ENCODE results near the gene TMEM253.

Gene TMEM253

DNA sequence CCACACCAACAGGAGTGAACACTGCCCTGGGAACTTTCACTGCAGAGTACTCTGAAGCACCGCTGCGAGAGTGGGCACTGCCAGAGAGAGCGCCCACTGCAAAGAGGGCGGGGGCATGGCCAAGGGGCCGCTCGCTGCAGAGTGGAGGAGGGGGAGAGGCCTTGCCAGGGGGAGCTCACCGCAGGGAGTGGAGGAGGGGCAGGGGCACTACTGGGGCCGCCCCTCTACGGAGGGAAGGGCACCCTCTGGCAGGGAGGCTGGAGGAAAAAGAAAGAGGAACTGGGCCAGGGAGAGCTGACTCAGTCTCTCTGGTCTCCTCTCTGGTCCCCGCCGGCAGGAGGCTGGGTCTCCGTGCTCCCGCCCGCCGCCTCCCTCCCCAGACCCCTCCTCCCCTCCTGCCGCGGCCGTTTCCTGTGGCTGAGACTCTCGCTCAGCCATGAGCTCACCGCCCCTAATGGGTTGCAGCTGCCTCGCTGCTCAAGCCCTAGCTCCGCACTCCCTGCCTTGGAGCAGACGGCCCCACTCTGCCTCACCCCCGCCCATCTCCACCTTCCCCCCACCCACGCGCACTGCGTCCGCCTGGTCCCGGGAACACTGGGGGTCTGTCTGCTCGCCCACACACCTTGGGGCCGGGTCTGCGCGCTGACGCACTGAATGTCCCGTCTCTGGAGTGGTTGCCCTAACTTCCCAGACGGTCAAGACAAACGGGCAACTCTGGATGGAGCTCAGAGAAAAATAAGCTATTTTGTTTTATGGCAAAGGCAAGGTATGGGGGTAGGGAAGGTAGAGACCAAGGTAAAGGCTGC is 29.4 kb upstream of the TMEM253 start:
- DNase-seq, result peak; percentile 69

DNA sequence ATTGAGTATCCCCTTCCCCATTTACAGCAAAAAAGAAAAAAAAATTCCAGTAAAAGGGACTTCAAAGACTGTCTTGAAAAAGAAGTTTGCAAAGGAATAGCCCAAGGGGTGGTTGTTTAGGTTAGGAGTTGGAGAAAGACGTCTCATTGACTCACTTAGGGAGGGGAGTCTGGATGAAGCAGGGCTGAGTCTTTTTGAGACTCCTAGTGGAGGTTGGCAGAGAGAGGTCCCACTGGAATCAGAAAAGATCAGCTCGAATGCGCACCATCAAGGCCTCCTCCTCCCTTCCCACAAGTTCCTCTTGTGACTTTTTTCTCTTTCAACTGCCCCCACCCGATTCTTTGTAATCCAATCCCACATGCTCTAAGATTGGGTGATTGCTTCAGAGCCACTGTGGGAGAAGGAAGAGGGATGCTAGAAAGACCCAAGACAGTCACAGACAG is 28.8 kb upstream of the TMEM253 start:
- DNase-seq, result no peak

GRCh38 chr14:21072781-21073339 is 28.0 kb upstream of the TMEM253 start:
- DNase-seq, result no peak

- no peak for DNase-seq
Measured at GRCh38 chr14:21073921-21074320, 26.9 kb upstream of the TMEM253 start.

GRCh38 chr14:21074398-21075272 is 26.2 kb upstream of the TMEM253 start:
- no peak for DNase-seq

DNA sequence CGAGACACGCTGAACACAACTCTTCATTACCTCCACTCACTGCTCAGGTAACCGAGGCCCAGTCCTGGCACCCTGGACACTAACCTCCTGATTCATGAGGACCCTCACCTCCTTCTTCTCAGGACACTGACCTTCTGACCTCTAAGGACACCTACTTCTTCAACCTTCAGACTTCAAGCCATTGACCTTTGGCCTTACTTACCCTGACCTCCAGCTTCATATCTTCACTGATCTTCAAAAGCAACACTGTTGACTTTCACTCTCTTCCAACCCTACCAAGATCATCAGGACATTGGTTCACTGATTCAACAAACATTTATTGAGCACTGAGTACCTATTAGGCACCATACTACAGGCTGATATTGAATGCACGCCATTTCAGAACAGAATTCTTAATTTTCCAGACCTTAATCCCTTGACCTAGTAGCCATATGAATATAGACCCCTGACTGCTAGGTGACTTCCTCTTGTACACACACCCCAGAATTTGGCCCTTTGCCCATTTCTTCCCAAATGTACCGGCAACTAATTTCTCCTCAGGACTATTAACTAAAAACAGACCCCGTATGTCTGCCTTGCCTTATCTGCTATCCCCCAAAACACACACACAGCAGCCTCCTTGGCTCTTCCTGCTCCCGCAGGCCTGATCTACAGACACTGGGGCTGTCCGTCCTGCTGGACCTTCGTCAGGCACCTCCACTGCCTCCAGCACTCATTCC is 25.0 kb upstream of the TMEM253 start:
- DNase-seq, result no peak

GRCh38 chr14:21077672-21078071 is 23.2 kb upstream of the TMEM253 start:
- no peak for DNase-seq

DNA sequence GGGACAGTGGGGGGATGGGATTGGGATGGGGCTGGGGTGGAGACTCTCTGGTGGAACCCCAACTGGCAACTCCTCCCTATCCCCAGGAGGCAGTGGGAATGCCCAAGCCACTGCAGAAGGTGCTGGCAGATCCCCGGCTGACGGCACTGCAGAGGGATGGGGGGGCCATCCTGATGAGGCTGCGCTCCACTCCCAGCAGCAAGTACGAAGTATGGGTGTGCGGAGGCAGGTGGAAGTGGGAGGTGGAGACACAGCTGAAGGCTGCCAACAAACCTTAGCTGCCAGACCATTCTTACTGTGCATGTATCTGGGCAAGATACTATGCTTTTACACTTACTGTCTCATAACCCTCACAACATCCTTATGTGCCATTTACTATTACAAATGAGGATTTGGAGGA is 22.6 kb upstream of the TMEM253 start:
- no peak for DNase-seq

- DNase-seq, result no peak
Measured at GRCh38 chr14:21078726-21079125, 22.1 kb upstream of the TMEM253 start.

- DNase-seq, result no peak
Measured at GRCh38 chr14:21081521-21082142, 19.2 kb upstream of the TMEM253 start.

DNA sequence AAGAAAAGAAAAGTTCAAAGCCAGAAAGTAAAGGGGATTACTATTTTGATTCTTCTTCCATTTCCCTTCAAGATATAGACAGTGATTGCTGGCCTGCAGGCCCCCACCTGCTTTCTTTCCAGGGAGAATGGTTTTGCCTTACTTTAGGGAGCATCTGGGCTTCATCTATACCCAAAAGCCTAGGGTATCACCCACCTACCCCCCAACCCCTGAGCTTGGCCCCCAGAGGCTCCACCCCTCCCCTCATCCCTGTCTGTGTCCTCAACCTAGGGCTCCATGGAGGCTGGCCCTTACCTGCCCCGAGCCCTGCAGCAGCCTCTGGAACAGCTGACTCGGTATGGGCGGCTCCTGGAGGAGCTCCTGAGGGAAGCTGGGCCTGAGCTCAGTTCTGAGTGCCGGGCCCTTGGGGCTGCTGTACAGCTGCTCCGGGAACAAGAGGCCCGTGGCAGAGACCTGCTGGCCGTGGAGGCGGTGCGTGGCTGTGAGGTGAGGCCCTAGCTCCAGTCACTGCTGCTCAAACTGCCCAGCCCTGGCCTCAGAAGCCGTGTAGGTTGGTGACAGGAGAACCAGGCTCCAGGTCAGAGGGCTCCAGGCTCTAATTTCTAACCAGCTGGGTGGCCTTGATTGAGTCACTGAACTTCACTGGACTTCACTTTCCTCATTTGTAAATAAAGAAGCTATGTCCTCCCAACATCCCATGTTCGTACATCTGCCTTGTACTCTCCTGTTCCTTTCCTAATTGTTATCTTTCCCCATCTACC is 17.1 kb upstream of the TMEM253 start:
- DNase-seq, result no peak

- no peak for DNase-seq
Measured at GRCh38 chr14:21084396-21084795, 16.5 kb upstream of the TMEM253 start.

DNA sequence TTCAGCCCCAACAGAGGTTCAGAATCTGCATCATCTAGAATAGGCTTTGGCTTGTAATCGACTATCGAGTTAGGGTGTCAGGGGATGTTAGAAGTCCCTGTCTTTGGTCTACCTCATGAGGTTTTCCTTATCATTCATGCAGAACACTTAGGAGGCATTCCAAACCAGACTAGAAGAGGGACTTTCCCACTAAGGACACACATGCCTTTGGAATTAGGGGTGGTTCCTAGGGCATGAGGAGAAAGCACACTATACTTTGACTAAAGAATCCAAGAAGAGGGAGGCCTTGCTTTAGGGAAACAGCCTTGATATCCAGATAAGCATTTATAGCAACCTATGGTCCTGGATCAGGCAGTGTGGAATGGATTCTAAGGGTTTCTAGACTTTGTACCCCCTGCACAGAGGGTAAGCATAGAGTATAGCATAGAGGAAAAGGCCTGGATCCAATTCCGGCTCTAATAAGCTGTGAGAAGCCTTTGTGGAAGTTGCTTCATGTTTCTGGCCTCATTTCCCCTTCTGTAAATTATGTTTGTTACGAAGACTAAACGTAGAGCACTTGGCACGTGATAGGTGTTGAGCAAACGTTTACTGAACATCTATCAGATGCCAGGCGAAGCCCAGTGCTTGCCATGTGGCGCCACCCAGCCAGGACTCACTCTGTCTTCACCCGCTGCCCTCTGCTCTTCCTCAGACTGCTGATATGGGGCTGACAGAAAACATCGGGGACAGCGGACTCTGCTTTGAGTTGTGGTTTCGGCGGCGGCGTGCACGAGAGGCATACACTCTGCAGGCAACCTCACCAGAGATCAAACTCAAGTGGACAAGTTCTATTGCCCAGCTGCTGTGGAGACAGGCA is 15.6 kb upstream of the TMEM253 start:
- DNase-seq, result no peak

- DNase-seq, result no peak
Measured at GRCh38 chr14:21086908-21087293, 14.0 kb upstream of the TMEM253 start.

DNA sequence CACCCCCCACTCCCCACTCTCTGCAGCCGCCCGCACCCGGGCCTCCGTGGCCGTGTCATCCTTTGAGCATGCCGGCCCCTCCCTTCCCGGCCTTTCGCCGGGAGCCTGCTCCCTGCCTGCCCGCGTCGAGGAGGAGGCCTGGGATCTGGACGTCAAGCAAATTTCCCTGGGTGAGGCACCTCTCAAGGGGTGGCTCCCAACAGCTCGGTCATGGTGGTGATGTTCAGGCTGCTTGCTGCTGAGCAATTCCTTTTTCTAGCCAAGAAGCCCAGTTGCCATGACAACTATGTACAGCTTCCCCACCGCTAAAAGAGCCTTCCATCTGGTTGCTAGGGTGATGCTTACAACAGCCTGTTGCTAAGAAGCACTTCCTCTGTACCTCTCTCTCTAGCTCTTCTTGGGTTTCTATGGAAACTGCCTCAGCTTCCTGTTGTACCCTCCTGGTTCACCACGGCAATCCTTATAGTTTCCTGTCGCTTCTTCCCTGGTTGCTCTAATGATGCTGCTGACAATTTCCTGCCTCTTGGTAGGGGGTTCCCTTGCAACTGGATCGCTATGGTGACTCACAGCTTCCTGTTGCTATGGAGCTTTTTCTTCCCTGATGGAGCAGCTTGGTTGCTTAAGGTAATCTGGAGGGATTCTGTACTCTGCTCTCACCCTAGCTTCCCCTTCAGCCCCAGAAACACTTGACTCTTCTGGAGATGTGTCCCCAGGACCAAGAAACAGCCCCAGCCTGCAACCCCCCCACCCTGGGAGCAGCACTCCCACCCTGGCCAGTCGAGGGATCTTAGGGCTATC is 13.4 kb upstream of the TMEM253 start:
- peak; percentile 36 for DNase-seq

GRCh38 chr14:21088687-21089086 is 12.2 kb upstream of the TMEM253 start:
- no peak for DNase-seq

DNA sequence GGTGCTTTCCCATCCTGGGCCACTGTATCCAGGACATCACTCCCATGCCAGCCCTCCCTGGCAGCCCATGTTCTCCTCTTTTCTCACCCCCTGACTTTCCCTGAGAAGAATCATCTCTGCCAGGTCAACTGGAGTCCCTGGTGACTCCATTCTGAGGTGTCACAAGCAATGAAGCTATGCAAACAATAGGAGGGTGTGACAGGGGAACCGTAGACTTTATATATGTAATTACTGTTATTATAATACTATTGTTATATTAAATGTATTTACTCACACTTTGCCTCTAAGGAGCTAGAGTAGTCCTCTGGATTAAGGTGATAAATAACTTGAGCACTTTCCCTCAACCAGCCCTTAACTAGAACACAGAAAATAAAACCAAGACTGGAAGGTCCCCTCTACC is 11.6 kb upstream of the TMEM253 start:
- no peak for DNase-seq

DNA sequence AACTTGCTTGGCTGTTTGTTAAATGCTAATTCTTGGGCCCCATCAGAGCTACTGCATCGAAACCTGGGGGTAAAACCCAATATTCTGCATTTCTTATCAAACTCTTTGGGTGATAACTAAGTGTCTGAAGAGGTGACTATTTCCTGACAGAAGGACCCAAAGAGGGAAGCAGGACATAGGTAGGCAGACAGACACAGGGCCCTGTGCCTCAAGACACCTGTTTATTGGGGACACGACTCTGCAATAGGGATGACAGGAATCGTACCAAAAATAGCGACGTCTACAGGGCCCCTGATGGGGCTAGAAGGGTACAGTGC is 11.0 kb upstream of the TMEM253 start:
- DNase-seq, result no peak

GRCh38 chr14:21090194-21090939 is 10.5 kb upstream of the TMEM253 start:
- DNase-seq, result no peak

Data from NCI-H1436 (cell line).